Stimulated activated CD8-positive, alpha-beta memory T cell treated with anti-CD3 and anti-CD28 coated beads, Interleukin-15, amount 100 ng/mL, for 1 hour (primary cell): ENCODE results near the gene OR4D9.

ENCODE experiments used
- DNase-seq: peaks from one replicate; pipeline ENCODE4 v3.0.0-alpha.2; 2020; ENCODE audit warnings: low read depth

The OR4D9 gene

GRCh38 chr11:59550842-59551658, 39.7 kb downstream of the OR4D9 start:
- DNase-seq, result peak; percentile 63

- DNase-seq, result no peak
Measured at GRCh38 chr11:59551659-59552521, 40.6 kb downstream of the OR4D9 start.

GRCh38 chr11:59552844-59553243, 41.5 kb downstream of the OR4D9 start:
- no peak for DNase-seq

- no peak for DNase-seq
Measured at GRCh38 chr11:59553323-59553722, 42.0 kb downstream of the OR4D9 start.

GRCh38 chr11:59555601-59556114, 44.3 kb downstream of the OR4D9 start:
- no peak for DNase-seq

- DNase-seq, result no peak
Measured at GRCh38 chr11:59556115-59556916, 45.0 kb downstream of the OR4D9 start.

- DNase-seq, result no peak
Measured at GRCh38 chr11:59556917-59557348, 45.6 kb downstream of the OR4D9 start.

GRCh38 chr11:59558270-59558643, 46.9 kb downstream of the OR4D9 start:
- DNase-seq, result no peak

GRCh38 chr11:59559886-59560285, 48.5 kb downstream of the OR4D9 start:
- DNase-seq, result no peak

GRCh38 chr11:59560290-59560701, 49.0 kb downstream of the OR4D9 start:
- peak; percentile 61 for DNase-seq

- DNase-seq, result peak; percentile 61
Measured at GRCh38 chr11:59560702-59561473, 49.5 kb downstream of the OR4D9 start.

- DNase-seq, result no peak
Measured at GRCh38 chr11:59562292-59562691, 51.0 kb downstream of the OR4D9 start.
